RPMI8226 (cell line): ENCODE measurements around the gene TJP2.

Source experiments
- DNase-seq: peaks from one replicate; pipeline ENCODE4 v3.0.0-alpha.2; 2015

TJP2 gene

DNA sequence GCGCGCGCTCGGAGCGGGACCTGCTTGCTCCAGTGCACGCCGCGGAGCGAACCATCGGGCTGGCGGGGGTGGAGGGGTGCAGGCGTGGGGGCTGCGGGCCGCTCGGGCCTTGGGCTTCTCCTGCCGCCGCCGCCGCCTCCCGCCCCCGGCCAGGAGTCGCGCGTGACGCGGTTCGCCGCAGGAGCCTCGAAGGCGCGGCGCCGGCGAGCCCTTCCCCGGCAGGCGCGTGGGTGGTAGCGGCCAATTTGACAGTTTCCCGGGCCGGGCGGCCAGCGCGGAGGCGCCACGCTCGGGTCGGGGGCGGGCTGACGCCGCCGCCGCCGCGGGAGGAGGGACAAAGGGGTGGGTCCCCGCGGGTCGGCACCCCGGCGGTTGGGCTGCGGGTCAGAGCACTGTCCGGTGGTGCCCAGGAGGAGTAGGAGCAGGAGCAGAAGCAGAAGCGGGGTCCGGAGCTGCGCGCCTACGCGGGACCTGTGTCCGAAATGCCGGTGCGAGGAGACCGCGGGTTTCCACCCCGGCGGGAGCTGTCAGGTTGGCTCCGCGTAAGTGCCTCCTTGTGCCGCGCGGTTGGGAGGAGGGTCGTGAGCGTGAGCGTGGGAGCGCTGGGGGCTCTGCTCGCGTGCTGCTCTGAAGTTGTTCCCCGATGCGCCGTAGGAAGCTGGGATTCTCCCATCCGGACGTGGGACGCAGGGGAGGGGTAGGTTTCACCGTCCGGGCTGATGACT, at the start of gene TJP2:
TJP2 (plus strand) TSS at position 387 of the 725 bp plus-strand sequence; CDS start at position 483, 96 bp downstream.
- DNase-seq: peak; percentile 70

DNA sequence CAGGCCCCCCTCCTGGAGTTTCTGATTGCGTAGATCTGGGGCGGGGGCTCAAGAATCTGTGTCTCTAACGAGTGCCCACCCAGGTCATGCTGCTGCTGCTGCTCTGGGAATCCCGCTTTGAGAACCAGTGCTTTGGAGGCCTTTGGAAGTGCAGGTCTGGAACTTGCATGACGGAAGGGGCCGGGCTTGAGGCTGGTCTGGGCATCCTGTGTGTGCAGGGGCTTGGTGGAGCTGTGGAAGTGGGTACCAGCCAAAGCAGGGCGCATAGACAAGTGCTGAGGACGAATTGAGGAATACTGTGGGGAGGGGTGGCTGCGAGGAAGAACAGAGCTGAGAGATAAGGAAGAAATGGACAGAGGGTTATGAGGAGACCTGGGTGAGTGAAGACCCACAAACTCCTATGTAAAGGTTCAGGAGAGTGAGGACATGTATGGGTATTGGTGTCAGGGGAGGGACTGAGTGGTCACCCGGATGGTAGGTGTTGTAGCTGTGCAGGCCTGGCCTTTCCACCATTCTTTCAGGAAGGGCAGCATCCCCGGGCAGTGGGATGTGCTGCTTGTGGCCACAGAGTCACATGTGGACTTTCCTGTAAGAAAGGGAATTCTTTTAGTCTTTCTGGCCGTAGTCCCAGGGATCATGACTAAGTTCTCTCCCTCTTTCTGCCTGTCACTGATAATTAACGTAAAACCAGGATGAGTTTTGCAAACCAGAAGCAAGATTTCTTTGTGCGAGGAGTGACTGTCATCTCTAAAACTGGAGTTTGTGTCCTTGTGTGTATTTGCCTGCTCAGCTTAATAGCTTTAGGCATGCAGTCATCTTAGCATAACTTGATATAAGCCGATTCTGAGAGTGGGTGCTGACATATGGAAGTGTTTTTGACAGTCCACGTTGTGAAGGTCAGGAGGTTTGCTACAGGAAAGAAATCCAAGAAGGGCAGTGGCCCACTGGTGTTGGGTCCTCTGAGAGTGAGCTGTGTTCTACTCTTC, 43.3 kb upstream of the TJP2 start:
- no peak for DNase-seq

DNA sequence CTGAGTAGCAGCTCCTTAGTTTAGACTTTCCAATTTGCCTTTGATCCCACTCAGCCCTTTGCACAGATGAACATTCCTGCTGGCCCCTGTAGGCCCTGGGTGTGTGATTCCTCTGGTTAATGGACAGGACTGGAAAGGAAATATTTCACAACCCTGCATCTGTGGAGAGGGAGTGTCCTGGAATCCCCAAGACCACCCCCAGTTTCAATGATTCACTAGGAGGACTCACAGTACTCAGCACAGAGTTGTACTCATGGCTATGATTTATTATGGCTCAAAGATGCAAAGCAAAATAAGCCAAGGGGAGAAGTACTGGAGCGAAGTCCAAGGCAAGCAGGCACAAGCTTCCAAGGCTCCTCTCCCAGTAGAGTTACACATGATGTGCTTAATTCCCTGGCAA, 42.4 kb upstream of the TJP2 start:
- DNase-seq: no peak

DNA sequence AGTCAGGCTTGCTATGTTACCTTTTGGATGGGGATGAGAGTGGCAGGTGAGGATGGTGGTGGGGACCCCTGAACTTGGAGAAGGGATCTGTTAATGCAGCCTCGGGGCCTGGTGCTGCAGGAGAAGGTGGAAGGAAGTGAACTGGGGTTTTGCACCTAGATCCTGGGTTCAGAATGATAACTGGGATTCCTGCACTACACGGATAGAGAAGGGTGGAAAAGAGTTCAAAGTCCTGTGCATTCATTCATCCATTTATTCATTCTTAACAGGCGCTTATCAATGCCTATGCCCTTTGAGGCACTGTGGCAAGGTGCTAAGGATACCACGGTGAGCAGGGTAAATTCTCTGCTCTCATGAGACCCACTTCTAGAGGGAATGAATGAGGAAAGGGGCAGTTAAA, 41.7 kb upstream of the TJP2 start:
- no peak for DNase-seq

DNA sequence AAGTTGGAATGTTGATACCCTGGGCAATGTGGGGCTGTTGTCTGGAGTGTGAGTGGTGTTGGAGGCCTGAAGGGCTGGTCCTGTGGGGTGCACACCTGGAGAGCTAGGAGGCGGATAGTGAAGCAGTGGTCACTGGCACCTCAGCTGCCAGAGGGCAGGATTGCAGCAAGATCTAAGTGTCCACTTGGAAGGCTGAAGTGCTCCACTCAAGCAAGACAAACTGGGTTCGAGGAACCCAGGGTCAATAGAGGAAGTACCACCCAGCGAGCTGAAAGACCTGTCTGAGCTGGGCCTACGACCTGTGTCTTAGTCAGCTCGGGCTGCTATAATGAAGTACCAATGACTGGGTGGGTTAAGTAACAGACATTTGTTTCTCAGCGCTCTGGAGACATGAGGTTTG, 39.7 kb upstream of the TJP2 start:
- no peak for DNase-seq

DNA sequence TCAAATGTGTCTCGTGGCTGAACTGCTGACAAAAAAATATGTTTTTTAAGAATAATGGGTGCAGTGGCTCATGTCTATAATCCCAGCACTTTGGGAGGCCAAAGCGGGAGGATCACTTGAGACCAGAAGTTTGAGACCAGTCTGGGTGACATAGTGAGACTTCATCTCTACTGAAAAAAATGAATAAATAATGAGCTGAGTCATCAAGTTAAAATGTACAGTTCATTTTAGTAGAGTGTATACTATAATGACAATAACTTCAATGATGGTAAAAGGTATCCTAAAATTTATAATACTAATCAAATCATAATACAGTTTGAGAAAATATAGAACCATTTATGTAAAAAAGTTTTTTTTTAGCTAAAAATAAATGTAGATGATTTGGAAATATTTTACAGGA, 37.9 kb upstream of the TJP2 start:
- no peak for DNase-seq

DNA sequence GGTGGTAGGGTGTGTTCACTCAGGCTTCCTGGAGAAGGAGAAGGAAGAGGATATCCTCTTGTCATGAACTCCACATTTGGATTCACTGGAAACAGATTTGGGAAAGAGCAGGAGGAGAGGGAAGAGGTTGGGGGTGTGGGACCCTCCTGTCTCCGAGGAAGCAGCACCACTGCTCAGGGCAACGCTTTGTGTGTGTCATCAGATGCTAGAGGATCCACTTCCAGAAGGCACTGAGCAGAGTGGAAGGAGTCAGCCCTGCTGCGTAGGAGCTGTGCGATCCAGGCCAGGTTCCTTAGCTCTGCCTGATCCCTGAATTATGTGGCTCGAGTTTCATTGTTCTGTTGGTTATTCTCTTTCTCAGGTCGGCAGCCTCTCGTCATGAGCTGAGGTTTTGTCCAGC, 37.3 kb upstream of the TJP2 start:
- no peak for DNase-seq

DNA sequence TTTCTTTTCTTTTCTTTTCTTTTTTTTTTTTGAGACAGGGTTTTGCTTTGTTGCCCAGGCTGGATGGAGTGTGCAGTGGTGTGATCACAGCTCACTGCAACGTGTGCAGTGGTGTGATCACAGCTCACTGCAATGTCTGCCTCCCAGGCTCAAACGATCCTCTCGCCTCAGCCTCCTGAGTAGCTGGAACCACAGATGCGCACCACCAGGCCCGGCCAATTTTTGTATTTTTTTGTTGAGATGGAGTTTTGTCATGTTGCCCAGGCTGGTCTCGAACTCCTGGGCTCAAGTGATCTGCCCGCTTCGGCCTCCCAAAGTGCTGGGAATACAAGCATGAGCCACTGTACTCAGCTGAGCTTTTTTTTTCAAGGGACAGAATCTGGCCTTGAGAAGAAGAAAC, 36.8 kb upstream of the TJP2 start:
- DNase-seq: no peak

DNA sequence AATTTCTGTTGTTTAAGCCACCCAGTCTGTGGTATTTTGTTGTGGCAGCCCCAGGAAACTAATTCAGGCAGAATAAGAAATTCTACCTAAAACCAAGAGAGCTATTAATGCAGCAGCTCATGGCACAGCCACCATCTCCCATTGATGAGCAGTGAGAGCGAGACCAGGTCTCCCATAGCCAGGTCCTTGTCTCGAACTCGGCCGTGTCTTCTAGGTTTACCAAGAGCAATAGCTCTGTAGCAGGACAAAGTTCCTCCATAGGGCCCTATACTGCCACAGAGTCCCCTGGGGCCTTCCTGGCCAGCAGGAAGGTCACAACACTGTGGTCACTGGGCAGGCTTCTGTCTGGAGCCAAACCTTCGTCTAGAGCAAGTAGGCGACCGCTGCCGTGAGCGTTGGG, 34.5 kb upstream of the TJP2 start:
- DNase-seq: no peak

DNA sequence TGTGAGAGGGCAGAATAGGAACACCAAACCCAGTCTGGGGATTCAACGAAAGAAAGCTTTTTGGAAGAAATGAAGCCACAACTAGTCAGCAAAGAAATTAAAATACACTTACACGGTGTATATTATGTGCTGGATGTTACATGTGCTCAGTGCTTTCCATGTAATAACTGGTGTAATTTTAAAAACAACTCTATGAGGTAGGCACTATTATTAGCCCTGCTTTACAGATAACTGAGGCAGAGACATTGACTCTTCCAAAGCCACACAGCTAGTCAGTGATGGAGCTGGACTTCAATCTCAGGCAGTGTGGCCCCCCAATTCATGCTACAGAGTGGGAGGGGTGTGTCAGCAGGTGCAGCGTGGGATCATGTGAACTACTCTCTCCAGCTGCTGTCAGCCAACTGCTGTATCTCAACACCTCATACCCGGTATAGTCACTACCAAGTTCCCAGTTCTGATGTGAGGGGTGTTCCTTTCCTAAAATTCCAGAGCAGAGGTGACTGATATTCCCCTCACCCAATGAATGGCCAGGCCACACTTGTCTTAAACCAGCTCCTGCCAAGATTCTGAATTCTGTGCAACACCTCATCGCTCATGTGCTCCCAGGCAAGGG, 33.8 kb upstream of the TJP2 start:
- no peak for DNase-seq

DNA sequence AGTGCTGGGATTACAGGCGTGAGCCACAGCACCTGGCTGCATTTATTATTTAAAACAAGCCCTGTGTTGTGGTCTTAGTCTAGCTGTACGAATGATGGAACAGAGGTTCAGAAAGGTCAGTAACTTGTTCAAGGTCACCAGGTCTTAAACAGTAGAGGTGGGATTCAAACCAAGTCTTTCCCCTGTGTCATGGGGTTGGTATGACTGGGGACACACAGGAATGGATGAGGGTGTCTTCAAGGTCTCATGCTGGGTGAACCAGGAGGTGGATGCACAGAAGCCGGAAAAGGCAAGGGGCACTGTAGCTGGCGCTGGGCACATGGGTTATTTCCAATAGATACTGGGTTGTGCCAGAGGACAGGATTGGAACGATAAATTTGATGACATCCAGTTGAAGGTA, 32.2 kb upstream of the TJP2 start:
- no peak for DNase-seq

DNA sequence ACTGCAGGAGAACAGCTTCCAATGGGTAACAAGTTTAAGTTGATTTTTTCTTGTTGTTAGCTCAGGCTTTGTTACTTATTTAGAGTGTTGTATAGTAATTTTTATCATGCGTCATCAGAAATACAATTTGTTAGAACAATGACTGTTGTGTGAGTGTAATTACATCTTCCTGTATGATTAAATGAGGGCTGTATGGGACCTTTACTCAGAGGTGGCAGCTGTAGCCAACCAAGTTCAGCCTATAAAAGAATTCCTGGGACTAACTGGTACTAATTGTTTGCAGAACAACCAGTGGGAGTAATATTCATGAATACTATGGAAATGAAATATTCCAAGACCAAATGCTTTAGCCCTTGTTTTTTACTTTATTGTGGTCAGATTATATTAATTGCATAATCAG, 30.8 kb upstream of the TJP2 start:
- DNase-seq: no peak

DNA sequence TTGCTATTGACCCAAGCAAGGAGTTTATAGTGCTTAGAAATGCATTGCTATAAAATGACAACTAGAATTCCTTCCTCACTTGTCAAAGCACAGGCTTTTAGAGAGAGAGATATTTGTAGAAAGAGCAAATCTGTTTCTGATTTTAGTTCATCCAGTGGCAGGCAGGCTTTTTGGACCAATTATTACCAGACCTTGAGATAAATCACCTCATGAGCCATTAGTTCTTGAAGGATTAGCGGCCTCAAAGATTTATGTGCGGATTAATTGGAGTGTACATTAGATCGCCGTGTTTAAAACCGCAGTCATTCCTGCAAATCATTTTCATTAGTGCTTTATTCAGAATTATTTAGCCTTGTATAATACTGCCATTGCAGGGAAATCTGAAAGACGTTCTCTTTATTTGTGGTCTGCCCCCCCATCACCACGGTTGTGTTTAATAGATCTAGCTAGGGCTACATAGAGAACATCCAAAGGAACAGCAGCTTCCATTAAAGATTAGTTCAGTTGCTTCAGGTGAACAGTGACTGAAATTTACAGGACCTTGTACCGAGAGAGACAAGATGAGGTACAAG, 28.8 kb upstream of the TJP2 start:
- DNase-seq: no peak

DNA sequence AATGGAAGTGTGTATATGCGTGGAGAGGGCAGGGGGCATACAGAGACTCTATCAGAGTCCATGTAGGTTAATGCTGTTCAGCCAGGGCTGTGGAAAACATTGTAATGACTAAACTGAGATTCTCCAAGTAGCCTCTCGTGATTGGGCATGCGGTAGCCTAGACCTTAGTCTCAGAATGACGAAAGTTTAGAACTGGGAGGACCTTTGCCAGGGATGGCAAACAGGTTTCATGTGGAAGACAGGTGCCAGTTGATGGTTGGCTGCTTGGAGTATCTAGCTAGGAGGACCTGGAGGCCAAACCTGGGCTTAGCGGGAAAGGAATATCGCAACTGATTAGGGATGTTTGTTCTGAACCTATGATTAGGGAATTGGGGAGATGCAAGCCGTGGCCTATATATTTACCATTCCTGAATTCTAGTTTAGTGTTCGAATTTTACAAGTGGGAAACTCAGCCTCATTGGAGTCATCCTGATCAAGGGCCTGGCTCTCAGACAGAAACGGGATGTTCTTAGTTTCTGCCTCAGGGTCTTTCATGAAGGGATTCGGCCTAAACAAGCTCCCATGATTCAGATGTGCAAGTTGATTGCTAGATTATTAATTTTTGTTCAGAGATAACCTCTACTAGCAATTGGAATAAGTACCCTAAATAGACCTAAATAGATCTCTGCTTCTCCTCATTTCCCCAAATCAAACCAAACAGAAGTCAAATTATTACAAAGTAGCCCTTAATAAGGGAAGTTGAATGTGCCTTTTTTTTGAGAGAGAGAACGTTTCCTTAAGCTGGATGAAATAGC, 26.8 kb upstream of the TJP2 start:
- no peak for DNase-seq

DNA sequence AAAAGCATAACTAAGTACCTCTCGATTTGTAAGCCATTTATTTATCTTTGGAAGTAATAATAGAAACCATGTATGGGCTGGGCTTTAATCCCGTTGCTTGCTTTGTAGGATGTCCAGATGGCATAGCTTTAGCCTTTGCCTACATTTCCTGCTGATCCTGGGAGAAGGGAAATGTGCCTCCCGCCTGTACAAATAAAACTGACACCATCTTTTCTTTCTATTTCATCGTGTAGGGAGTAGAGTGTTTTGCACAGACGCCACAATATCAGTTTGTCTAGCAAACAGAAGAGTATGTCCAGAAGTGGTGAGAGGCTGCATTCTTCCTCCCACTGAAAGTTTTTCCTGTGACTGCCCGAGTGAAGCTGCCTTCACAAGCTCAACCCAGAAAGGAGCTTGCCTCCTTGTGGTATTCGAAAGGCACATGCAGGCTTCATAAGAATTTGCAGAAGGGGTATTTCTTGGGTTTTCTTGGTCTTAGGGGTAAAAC, 24.7 kb upstream of the TJP2 start:
- no peak for DNase-seq

DNA sequence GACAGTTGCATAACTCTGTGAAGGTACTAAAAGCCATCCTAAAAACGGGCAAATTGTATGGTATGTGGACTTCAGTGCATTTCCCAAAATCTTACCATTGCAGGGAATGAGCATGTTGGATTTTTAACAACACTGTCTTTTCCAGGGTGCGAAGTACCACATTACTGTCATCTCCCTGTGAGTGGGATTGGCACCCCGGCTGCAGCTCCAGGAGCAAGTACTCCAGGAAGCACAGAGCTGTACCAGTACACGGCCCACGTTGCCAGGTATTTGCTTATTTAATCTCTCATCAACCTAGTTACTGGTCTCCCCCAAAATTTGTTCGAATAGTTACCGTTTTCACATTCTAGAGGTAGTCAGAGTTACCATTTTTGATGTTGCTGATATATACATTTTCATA, 22.6 kb upstream of the TJP2 start:
- DNase-seq: no peak

DNA sequence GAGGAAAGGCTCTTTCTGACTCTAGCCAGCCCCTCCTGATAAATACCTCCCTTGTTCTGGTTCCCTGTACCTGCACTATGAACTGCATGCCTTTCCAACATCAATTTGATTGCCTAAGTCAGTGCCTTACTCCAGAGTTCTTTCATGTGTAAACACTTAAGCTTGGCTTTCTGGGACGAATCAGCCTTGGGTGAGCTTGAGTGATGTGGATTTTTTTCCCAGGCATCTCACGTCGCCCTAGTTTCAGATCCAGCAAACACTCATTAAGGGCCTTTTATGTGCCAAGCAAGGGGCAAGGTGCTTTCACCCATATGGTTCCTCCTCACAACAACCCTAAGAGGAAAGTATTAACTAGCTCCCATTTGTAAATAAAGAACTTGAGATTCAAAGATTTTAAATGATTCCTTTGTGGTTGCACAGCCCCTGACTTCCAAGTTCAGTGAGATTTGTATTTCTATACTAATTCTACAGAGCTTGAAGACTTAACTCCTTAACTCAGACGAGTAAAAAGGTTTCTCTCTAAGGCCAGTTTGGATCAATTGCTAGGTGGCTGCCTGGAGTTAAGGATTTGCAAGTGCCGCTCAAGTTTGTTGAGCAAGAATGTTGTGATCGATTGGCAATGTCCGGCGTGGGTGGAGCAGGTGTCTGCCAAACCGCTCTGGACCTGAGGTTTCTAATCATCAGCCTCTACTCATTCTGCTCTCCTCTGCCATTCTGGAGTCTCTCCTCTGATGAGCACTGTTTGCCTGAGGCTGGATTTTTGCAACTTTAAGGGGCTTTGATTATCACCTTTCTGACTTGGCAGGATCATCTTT, 20.2 kb upstream of the TJP2 start:
- no peak for DNase-seq

DNA sequence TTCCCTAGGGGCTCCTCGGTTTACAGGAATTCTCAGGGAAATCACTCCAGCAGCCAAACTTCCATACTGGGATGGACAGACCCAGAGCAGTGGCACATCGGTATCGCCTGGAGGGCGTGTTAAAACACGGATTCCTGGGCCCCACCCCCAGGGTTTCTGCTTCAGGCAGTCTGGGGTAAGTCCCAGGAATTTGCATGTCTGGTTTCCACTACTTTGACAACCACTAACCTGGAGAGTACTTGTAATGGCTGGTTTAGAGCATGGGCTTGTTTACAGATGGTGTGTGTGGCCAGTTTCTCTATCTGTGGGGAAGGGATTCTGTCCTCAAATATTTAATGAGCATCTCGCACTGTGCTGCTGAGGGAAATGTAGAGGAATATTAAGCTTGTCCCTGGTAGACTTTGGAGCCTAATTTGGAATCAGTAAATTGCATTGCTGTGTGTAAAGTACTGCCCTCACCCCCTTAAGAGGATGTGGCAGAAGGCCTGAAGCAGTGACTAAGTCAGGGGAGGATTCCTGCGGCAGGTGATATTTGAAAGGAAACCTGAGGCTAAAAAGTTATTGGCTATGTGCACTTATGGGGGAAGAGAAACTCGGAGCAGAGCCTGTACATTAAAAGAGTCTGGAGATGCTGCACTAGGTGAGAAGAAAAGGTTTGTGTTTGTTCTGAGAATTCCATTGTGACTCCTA, 18.6 kb upstream of the TJP2 start:
- no peak for DNase-seq

DNA sequence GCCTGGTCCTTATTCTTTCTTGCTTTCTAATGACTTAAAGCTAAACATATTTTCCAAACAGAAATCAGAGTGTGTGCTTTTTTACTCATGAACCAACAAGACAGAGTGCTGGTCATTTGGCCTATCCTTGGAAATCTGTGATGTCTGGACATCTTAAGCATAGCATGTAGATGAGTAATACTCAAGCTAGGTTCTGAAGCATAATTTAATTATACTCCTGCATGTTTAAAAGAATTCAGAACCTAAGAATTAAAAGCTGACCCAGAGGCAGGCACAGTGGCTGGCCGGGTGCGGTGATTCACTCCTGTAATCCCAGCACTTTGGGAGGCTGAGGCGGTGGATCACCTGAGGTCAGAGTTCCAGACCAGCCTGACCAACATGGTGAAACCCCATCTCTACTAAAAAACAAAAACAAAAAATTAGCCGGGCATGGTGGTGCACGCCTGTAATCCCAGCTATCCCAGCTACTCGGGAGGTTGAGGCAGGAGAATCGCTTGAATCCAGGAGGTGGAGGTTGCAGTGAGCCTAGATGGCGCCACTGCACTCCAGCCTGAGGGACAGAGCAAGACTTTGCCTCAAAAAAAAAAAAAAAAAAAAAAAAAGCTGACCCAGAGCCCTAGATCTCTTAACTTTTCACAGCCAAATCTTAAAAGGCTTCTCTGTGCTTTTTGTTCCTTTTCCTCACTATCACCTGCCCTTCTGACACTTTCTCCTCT, 16.2 kb upstream of the TJP2 start:
- DNase-seq: peak; percentile 29

DNA sequence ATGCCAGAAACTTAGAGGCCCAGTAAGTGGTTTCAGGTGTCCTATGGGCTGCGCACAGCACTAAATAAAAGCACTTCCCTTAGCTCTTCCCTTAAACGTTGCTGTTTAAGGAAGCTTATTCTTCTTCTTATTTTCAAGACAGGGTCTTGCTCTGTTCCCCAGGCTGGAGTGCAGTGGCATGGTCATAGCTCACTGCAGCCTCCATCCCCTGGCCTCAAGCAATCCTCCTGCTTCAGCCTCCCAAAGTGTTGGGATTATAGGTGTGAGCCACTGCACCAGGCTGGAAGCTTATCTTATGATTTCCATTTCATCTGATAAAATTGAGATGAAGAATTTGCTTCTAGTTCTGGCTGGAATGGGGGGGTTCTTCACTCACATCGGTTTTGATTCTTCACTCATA, 15.6 kb upstream of the TJP2 start:
- DNase-seq: no peak
